ENCODE data around the gene FMNL3.
A peak's percentile ranks its signal among the peaks of the same experiment; 100 is the strongest.

Gene FMNL3

GRCh38 chr12:49708851-49709250, 1.6 kb upstream of the FMNL3 start:
- DNase-seq: no peak

- DNase-seq: no peak
Measured at GRCh38 chr12:49707812-49708147, 575 bp upstream of the FMNL3 start.

GRCh38 chr12:49706351-49707127, 666 bp downstream of the FMNL3 start:
- DNase-seq: peak in 1 of 4 experiments; percentile 57

GRCh38 chr12:49705479-49706134, 1.6 kb downstream of the FMNL3 start:
- DNase-seq: no peak

GRCh38 chr12:49703647-49704137, 3.5 kb downstream of the FMNL3 start:
- DNase-seq: no peak

- DNase-seq: no peak
Measured at GRCh38 chr12:49702676-49703215, 4.5 kb downstream of the FMNL3 start.

GRCh38 chr12:49702009-49702408, 5.2 kb downstream of the FMNL3 start:
- no peak for DNase-seq

GRCh38 chr12:49698619-49699545, 8.3 kb downstream of the FMNL3 start:
- DNase-seq: no peak

GRCh38 chr12:49697808-49698207, 9.4 kb downstream of the FMNL3 start:
- no peak for DNase-seq

- no peak for DNase-seq
Measured at GRCh38 chr12:49696723-49697122, 10.5 kb downstream of the FMNL3 start.

GRCh38 chr12:49693931-49694444, 13.2 kb downstream of the FMNL3 start:
- no peak for DNase-seq

GRCh38 chr12:49692851-49693250, 14.4 kb downstream of the FMNL3 start:
- no peak for DNase-seq

GRCh38 chr12:49689785-49690184, 17.4 kb downstream of the FMNL3 start:
- no peak for DNase-seq

- no peak for DNase-seq
Measured at GRCh38 chr12:49689237-49689636, 18.0 kb downstream of the FMNL3 start.

- DNase-seq: no peak
Measured at GRCh38 chr12:49687941-49688340, 19.3 kb downstream of the FMNL3 start.

- DNase-seq: no peak
Measured at GRCh38 chr12:49684310-49684854, 22.8 kb downstream of the FMNL3 start.

GRCh38 chr12:49683599-49684309, 23.5 kb downstream of the FMNL3 start:
- no peak for DNase-seq

- no peak for DNase-seq
Measured at GRCh38 chr12:49680075-49680474, 27.1 kb downstream of the FMNL3 start.

GRCh38 chr12:49678711-49679110, 28.5 kb downstream of the FMNL3 start:
- DNase-seq: no peak

GRCh38 chr12:49675137-49675536, 32.1 kb downstream of the FMNL3 start:
- DNase-seq: no peak

- DNase-seq: no peak
Measured at GRCh38 chr12:49674318-49674981, 32.8 kb downstream of the FMNL3 start.

All from activated naive CD4-positive, alpha-beta T cell (primary cell).